Aorta (tissue), 5 donors: ENCODE results near the gene MRPL20. TPM values are rescaled to one million over a fixed set of nuclear protein-coding genes. Genes with fewer than 3 reads are reported as not detected.

Experiments used
- ATAC-seq: fragments of 200-7000 bp; cut with Tn5 transposase; one replicate; pipeline ENCODE4 v1.9.1; 2022; ENCODE audit warnings: moderate library complexity; ENCODE audit not compliant: low FRiP score
- DNase-seq, 2 donors: peaks; one replicate each; pipeline ENCODE4 v3.0.0-alpha.2; 2020
- H3K27ac ChIP-seq, 2 donors: one replicate each; pipeline ENCODE4 v1.5.1; 2013; ENCODE audit warnings: low read length in 2 of 2, mild to moderate bottlenecking in 2 of 2, moderate library complexity in 2 of 2, control low read depth in 1 of 2, inconsistent platforms in 1 of 2, low read depth in 1 of 2
- H3K27me3 ChIP-seq, 2 donors: one replicate each; pipeline ENCODE4 v1.6.1; 2013; ENCODE audit warnings: control low read depth in 1 of 2, low read length in 1 of 2, mild to moderate bottlenecking in 1 of 2, moderate library complexity in 1 of 2; ENCODE audit not compliant: insufficient read depth in 2 of 2, control insufficient read depth in 1 of 2
- H3K36me3 ChIP-seq, 2 donors: one replicate each; pipeline ENCODE4 v1.6.1; 2013; ENCODE audit warnings: control low read depth in 1 of 2, low read length in 1 of 2, mild to moderate bottlenecking in 1 of 2; ENCODE audit not compliant: insufficient read depth in 2 of 2, control insufficient read depth in 1 of 2
- H3K4me1 ChIP-seq, 2 donors: one replicate each; pipeline ENCODE4 v1.6.1; 2013; ENCODE audit warnings: low read length in 2 of 2, control low read depth in 1 of 2, mild to moderate bottlenecking in 1 of 2, moderate library complexity in 1 of 2; ENCODE audit not compliant: insufficient read depth in 2 of 2, control insufficient read depth in 1 of 2
- H3K4me3 ChIP-seq, 2 donors: one replicate each; pipeline ENCODE4 v1.5.1; 2013; ENCODE audit warnings: low read length in 2 of 2, control low read depth in 1 of 2, mild to moderate bottlenecking in 1 of 2
- H3K9me3 ChIP-seq: one replicate; pipeline ENCODE4 v1.6.1; 2013; ENCODE audit warnings: mild to moderate bottlenecking, low read length; ENCODE audit not compliant: control insufficient read depth
- WGBS, 2 donors: extraction: QIAGEN DNeasy Blood & Tissue Kit; methylation state at CpG; one replicate each; pipeline ENCODE4 v1.1.7; 2013; 5-methylcytosine and 5-hydroxymethylcytosine counted together
- intact Hi-C, 2 donors: fragments of 100-400 bp; cut with DNase I; formaldehyde crosslinking; loops; one replicate each; pipeline versions ENCODE4 v1.14.2 to v1.15.0; 2022
- polyA plus RNA-seq, 2 donors: library from polyadenylated mRNA; stranded (reverse); fragments of 200-250 nt; gene quantifications; one replicate each; pipeline ENCODE4 v1.2.3, GENCODE V29; 2013
- total RNA-seq, 2 donors: library from RNA; stranded (reverse); fragmentation: NEBNext Ultra II Directional; extraction: Animal tissue kit (Norgen Biotek cat#: 25700); gene quantifications; one replicate each; pipeline ENCODE4 v1.2.1, GENCODE V29; 2021
- donor health status: healthy with polysubstance abuse.
- donor health status: Bipolar disorder and iron deficiency.
- donor health status: DM: no; HTN: no; CAD: no.
- donor health status: DM: no; HTN: no; CAD: no.
- donor health status: DM: yes; HTN: yes; CAD: no.

MRPL20 gene
- total and polyA plus RNA-seq, 4 donors, result 69.7 to 184 (median 107) TPM

DNA sequence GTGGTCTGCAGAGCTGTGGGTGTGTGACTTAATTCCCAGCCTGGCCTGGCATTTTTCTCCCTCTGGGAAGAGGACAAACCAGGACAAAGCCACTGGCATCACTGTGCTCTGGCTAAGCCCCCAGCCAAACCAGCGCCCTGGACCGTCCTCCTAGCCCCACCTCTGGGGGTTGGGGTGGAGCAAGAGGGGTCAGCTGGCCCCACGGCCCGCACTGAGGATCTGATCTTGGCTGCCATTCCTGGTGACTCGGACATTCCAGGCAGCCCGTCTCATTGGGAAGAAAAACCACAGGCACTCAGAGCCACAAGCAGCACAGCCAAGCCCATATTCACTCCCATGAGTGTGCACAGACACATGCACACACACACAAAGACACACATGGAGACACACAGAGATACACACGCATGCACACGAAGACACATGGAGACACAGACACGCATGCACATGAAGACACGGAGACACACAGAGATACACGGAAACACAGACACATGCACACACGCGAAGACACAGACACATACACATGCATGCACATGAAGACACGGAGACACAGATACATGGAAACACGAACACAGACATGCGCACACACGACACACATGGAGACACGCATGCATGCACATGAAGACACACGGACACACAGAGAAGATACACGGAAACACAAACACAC, 46.5 kb downstream of the MRPL20 start:
- 48 to 51% methylated on average over 20 of the region's 20 CpGs for WGBS, 2 donors
- no peaks in the 10 kb centered on the region for H3K4me1 ChIP-seq
- H3K4me3 ChIP-seq, result no peak overlapping the region
- DNase-seq (peak; percentile 93), ATAC-seq (peak; percentile 80)
- no peaks in the 10 kb centered on the region for H3K36me3 ChIP-seq
- intact Hi-C loops, result no loop called here
- peak overlapping the region; percentile 45 to 49 for H3K27ac ChIP-seq
- H3K9me3 ChIP-seq, result no peaks in the 10 kb centered on the region
- no peaks in the 10 kb centered on the region for H3K27me3 ChIP-seq

DNA sequence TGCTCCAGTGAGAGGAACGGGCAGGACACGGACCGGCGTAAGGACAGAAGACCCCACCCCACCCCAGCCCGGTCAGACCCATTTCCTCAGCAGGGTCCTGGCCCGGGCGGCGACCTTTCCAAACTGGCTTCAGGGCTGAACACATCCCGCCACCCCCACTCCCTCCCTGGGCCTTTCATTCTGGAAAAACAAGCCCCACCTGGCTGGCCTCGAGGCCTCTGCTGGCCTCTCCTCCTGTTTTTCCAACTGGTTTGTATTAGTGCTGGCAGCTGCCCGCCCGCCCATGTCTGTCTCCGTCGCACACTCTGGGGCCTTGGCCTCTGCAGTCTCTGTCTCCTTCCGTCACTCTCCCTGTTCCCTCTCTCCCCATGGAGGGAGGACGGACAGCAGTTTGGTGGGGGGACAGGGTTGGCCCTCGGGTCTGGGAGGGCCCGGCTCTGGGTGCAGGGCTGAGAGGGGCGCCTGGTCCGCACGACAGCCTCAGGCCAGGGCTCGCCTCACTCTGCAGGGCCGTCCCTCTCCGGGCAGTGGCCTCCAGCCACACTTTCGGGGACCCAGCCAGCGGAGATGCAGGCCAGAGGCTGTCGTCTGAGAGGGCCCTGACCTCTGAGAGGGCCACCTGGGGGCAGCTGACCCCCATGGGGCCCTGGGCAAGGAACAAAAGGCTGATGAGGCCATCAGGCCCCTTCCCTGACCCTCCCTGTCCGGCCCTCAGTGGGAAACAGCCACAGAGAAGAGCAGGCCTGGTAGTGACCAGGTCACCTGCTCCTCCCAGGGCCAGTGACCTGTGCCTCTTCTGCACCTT, 47.2 kb downstream of the MRPL20 start:
- peak in 1 of 2 donors; percentile 83 for DNase-seq
- Histone ChIP-seq H3K4me3 (no peak overlapping the region), H3K4me1 (no peaks in the 10 kb centered on the region), H3K9me3 (no peaks in the 10 kb centered on the region), H3K27me3 (no peaks in the 10 kb centered on the region), H3K36me3 (no peaks in the 10 kb centered on the region), H3K27ac (peak overlapping the region; percentile 45 to 98)
- intact Hi-C loops, result no loop called here
- peak; percentile 45 for ATAC-seq
- WGBS, 2 donors, result 16 to 17% methylated on average over 25 to 28 of the region's 28 CpGs

DNA sequence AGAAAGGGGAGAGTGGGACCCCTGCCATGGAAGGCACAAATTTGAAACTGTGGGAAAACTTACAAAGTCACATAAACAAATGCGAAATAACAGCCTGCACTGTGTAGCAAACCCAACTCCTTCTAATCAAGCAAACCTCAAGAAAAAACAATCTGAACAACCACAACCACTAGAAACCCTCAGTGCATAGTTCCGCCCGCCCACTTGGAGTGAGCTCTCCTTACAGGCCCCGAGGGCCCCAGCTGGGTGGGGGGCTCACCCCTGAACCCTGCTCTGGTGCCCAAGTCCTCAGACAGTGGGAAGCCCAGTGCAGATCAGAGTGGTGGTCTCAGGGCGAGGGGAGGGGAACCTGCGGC, 47.8 kb downstream of the MRPL20 start:
- no peaks in the 10 kb centered on the region for H3K9me3 ChIP-seq
- peak overlapping the region; percentile 45 to 98 for H3K27ac ChIP-seq
- WGBS, 2 donors, result 34 to 45% methylated on average over 6 of the region's 6 CpGs
- H3K4me1 ChIP-seq, result no peaks in the 10 kb centered on the region
- intact Hi-C loops, result no loop called here
- peak; percentile 31 for ATAC-seq
- H3K36me3 ChIP-seq, result no peaks in the 10 kb centered on the region
- DNase-seq, result peak in 1 of 2 donors; percentile 67
- no peaks in the 10 kb centered on the region for H3K27me3 ChIP-seq
- H3K4me3 ChIP-seq, result no peak overlapping the region

DNA sequence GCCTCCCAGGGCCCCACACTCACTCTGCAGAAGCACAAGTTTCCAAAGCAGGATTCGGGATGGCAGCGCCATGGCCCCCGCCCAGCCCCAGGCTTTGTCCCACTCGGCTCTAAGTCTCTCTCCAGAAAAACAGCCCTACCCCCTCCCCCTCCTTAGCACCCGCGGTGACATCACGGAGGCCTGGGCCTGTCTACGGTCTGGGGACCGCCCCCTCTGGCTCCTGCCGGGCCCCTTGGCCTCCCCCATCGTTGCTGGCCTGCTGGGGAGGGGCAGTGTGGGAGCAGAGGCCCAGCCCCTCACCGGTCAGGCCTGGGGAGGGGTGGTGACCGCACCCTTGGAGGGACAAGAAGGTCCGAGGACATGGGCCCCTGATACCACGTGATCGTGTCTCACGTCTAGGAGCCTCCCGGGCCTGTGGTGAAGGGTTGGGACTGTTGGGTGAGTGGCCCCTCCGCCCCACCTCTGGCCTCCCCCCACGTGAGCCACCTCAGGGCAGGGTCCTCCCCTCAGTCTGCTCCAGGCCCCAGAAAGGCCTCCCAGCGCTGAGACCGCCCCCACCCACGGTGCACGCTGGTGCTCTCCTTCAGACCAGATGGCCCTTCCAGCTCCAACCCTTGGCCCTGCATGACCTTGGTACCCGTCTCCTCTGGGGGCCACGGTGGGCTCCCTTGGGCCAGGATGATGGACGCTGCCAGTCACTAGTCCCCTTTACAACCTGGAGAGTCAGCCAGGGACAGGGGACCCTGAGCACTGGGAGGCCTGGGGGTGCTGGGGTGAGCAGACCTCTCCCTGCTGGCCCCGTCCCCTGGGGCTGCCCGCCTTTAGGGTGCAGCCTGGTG, 48.4 kb downstream of the MRPL20 start, which contains the start of gene MXRA8:
MXRA8 (minus strand) TSS at position 123 of the 839 bp plus-strand sequence; CDS start at position 72, 51 bp downstream.
- DNase-seq, result peak; percentile 89 to 93
- WGBS, 2 donors, result 10 to 12% methylated on average over 27 to 29 of the region's 29 CpGs
- Histone ChIP-seq H3K4me3 (peak within 1 kb of the TSS; percentile 67 to 73), H3K27ac (peak within 1 kb of the TSS; percentile 64 to 98), H3K36me3 (no peaks in the 10 kb centered on the region), H3K9me3 (no peaks in the 10 kb centered on the region), H3K4me1 (no peaks in the 10 kb centered on the region), H3K27me3 (no peaks in the 10 kb centered on the region)
- peak; percentile 84 for ATAC-seq
- intact Hi-C loops, result no loop called here

DNA sequence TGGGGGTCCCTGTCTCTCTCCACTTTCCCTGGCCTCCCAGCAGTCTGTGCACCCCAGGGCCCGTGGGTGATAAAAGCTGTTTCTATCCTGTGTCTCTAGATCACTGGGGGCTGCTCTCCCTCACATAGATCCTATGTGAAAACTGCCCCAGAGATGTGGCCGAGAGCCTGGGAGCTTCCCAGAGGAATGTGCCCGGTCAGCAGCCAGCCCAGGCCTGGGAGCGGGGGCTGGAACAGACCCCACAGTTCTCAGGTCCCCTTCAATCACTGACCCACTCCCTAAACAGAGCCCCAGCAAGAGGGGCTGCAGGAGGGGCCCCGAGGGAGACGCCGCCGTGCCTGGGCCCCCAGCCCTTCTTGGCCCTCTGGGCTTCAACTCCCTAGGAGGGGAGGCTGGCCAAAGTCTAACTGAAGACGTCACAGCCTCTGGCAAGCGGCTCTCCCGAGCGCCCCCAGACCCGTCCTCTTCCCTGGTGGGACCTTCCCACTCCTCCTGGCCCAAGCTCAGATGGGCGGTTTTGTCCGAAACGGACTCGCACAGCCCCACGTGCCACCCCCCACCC, 49.1 kb downstream of the MRPL20 start:
- Histone ChIP-seq H3K27me3 (no peaks in the 10 kb centered on the region), H3K4me1 (no peaks in the 10 kb centered on the region)

DNA sequence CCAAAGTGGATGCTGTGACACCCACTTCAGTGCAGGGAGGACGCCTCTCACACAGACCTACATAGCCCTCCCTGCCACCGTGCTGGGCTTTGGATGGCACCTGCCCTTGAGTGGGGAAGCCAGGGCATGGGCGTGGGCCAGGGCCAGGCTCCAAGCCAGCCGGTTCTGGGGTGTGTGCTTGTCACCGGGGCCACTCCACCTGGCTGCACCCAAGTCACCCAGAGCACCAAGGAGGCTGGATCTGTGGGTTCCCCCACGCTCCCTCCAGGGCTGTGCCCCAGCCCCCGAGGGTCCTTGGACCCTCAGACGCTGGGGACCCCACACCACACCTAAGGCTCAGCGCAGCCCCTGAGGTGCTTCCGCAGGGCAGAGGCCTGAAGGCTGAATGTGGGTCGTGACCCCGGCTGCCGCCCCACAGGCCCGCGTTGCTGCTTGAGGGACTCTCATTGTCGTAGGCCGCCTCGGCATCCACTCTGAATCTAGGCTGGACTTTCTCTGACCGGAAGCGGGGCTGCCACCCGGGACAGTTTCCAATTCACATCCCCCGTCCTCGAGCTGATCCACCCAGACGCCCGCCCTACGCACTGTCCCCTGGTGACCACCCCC, 50.2 kb downstream of the MRPL20 start:
- no peak for ATAC-seq
- Histone ChIP-seq H3K4me3 (peak overlapping the region; percentile 67 to 73), H3K27me3 (no peaks in the 10 kb centered on the region), H3K36me3 (no peaks in the 10 kb centered on the region), H3K4me1 (no peaks in the 10 kb centered on the region), H3K9me3 (no peaks in the 10 kb centered on the region), H3K27ac (peak overlapping the region in 1 of 2 donors; percentile 98)
- WGBS, 2 donors, result 7 to 8% methylated on average over 26 of the region's 26 CpGs
- no peak for DNase-seq
- intact Hi-C loops, result no loop called here

More for the DNA sequence above, 49.1 kb downstream of the MRPL20 start:
- H3K36me3 ChIP-seq, result no peaks in the 10 kb centered on the region
- WGBS, 2 donors, result 3 to 7% methylated on average over 13 to 18 of the region's 18 CpGs
- H3K27ac ChIP-seq, result peak overlapping the region; percentile 64 to 98
- H3K4me3 ChIP-seq, result peak overlapping the region; percentile 67 to 73
- no peak for ATAC-seq
- DNase-seq, result no peak
- intact Hi-C loops, result no loop called here
- no peaks in the 10 kb centered on the region for H3K9me3 ChIP-seq

DNA sequence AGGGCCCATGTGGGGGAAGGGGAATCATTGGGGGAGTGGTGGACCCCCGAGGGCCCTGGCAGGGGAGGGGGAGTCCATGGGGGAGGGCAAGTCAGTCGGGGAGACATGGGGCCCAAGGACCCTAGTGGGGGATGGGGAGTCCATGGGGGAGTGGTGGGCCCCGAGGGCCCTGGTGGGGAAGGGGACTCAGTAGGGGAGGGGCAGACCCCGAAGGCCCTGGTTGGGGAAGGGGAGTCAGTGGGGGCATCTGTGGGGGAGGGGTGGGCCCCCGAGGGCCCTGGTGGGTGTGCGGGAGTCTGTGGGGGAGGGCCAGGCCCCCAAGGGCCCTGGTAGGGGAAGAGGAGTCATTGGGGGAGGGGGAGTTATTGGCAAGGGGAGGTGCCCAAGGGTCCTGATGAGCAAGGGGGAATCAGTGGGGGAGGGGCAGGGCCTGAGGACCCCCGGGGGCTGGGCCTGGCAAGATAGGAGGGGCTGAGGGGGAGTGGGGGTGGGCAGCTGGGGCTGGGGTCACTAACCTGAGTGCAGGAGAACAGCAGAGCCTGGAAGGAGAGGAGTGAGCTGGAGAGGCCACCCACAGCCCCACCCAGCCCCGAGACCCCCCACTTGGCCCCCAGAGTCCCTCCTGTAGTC, 50.8 kb downstream of the MRPL20 start:
- no peak for ATAC-seq
- no peaks in the 10 kb centered on the region for H3K27me3 ChIP-seq
- intact Hi-C loops, result no loop called here

More for the DNA sequence above, 50.8 kb downstream of the MRPL20 start:
- DNase-seq, result no peak
- H3K36me3 ChIP-seq, result no peaks in the 10 kb centered on the region
- no peaks in the 10 kb centered on the region for H3K9me3 ChIP-seq
- no peaks in the 10 kb centered on the region for H3K4me1 ChIP-seq
- 19 to 22% methylated on average over 8 of the region's 8 CpGs for WGBS, 2 donors
- H3K4me3 ChIP-seq, result peak overlapping the region in 1 of 2 donors; percentile 67
- no peak overlapping the region for H3K27ac ChIP-seq
